Measurements from ENCODE around the gene KCNA1. TPM values are rescaled to one million over a fixed set of nuclear protein-coding genes. Genes with fewer than 3 reads are reported as not detected.
"Not testable (repeated sequence)": the region's sequence is repeated elsewhere in the genome, so short reads cannot be mapped to it uniquely, and the experiment has no call there.

KCNA1 gene
- not detected for total RNA-seq

GRCh38 chr12:4909734-4910501 lies at the start of gene KCNA1:
Gene KCNA1 (plus strand): TSS chr12:4909905. CDS start chr12:4911379, 1,474 bp downstream.
- CTCF ChIA-PET: no interaction called here
- POLR2A ChIA-PET: interaction anchor here (0.6 kb wide), 1 partner anchor 378 kb away, joined by 7 read pairs; no protein-coding TSS in a partner anchor

- ChIA-PET POLR2A (no interaction called here), CTCF (no interaction called here)
Observed at GRCh38 chr12:4860741-4861140, 49.0 kb upstream of the KCNA1 start.

- ChIA-PET POLR2A (no interaction called here), CTCF (no interaction called here)
Observed at GRCh38 chr12:4862809-4863208, 46.9 kb upstream of the KCNA1 start.

- CTCF ChIA-PET: no interaction called here
- POLR2A ChIA-PET: no interaction called here
Observed at GRCh38 chr12:4864575-4864974, 45.1 kb upstream of the KCNA1 start.

GRCh38 chr12:4865246-4865645 lies 44.5 kb upstream of the KCNA1 start:
- ChIA-PET POLR2A (no interaction called here), CTCF (interaction anchor here (1.6 kb wide), 1 partner anchor 10 kb away, joined by 7 read pairs; no protein-coding TSS in a partner anchor)

GRCh38 chr12:4866299-4866698 lies 43.4 kb upstream of the KCNA1 start:
- ChIA-PET POLR2A (no interaction called here), CTCF (interaction anchor here (1.6 kb wide), 1 partner anchor 11 kb away, joined by 7 read pairs; no protein-coding TSS in a partner anchor)

GRCh38 chr12:4867384-4867783 lies 42.3 kb upstream of the KCNA1 start:
- ChIA-PET POLR2A (no interaction called here), CTCF (no interaction called here)

GRCh38 chr12:4870423-4870822 lies 39.3 kb upstream of the KCNA1 start:
- CTCF ChIA-PET: interaction anchor here (0.6 to 1.3 kb wide), 3 partner anchors 12 to 43 kb away, joined by 3 to 6 read pairs (median 3); no protein-coding TSS in a partner anchor
- POLR2A ChIA-PET: no interaction called here

- CTCF ChIA-PET: no interaction called here
Observed at GRCh38 chr12:4871514-4871913, 38.2 kb upstream of the KCNA1 start.

GRCh38 chr12:4873947-4874346 lies 35.8 kb upstream of the KCNA1 start:
- ChIA-PET CTCF (no interaction called here), POLR2A (no interaction called here)

More at GRCh38 chr12:4871514-4871913, 38.2 kb upstream of the KCNA1 start:
- POLR2A ChIA-PET: no interaction called here

- CTCF ChIA-PET: no interaction called here
Observed at GRCh38 chr12:4874671-4875070, 35.0 kb upstream of the KCNA1 start.

GRCh38 chr12:4879481-4879880 lies 30.2 kb upstream of the KCNA1 start:
- POLR2A ChIA-PET, CTCF ChIA-PET: not testable (repeated sequence)

More at GRCh38 chr12:4874671-4875070, 35.0 kb upstream of the KCNA1 start:
- POLR2A ChIA-PET: no interaction called here

GRCh38 chr12:4881266-4882064 lies 28.2 kb upstream of the KCNA1 start:
- ChIA-PET POLR2A (no interaction called here), CTCF (interaction anchor here (0.6 kb wide), 1 partner anchor 590 kb away, joined by 3 read pairs; no protein-coding TSS in a partner anchor)

- CTCF ChIA-PET: interaction anchor here (1.1 kb wide), 1 partner anchor 36 kb away, joined by 3 read pairs; no protein-coding TSS in a partner anchor
- POLR2A ChIA-PET: no interaction called here
Observed at GRCh38 chr12:4891866-4892265, 17.8 kb upstream of the KCNA1 start.

GRCh38 chr12:4892418-4892817 lies 17.3 kb upstream of the KCNA1 start:
- CTCF ChIA-PET: interaction anchor here (1.1 to 1.6 kb wide), 2 partner anchors 35 to 37 kb away, joined by 3 to 4 read pairs; no protein-coding TSS in a partner anchor
- POLR2A ChIA-PET: no interaction called here

GRCh38 chr12:4894019-4894418 lies 15.7 kb upstream of the KCNA1 start:
- CTCF ChIA-PET: no interaction called here
- POLR2A ChIA-PET: no interaction called here

- CTCF ChIA-PET: no interaction called here
- POLR2A ChIA-PET: no interaction called here
Observed at GRCh38 chr12:4899364-4899763, 10.3 kb upstream of the KCNA1 start.

- POLR2A ChIA-PET: no interaction called here
- CTCF ChIA-PET: no interaction called here
Observed at GRCh38 chr12:4900327-4900726, 9.4 kb upstream of the KCNA1 start.

GRCh38 chr12:4905316-4905715 lies 4.4 kb upstream of the KCNA1 start:
- ChIA-PET CTCF (no interaction called here), POLR2A (no interaction called here)

GRCh38 chr12:4908684-4909409 lies 858 bp upstream of the KCNA1 start:
- CTCF ChIA-PET: interaction anchor here (1.1 kb wide), 1 partner anchor 13 kb away, joined by 3 read pairs; no protein-coding TSS in a partner anchor
- POLR2A ChIA-PET: no interaction called here

Data from activated CD8-positive, alpha-beta memory T cell treated with anti-CD3 and anti-CD28 coated beads for 36 hours (primary cell).